GM19240 (cell line): ENCODE measurements around the gene GGA1.
A peak's percentile ranks its signal among the peaks of the same experiment; 100 is the strongest.

Experiments used
- DNase-seq: peaks from one replicate; pipeline ENCODE4 v3.0.0; 2011; ENCODE audit warnings: low spot score; ENCODE audit not compliant: insufficient read length

The GGA1 gene, protein sequence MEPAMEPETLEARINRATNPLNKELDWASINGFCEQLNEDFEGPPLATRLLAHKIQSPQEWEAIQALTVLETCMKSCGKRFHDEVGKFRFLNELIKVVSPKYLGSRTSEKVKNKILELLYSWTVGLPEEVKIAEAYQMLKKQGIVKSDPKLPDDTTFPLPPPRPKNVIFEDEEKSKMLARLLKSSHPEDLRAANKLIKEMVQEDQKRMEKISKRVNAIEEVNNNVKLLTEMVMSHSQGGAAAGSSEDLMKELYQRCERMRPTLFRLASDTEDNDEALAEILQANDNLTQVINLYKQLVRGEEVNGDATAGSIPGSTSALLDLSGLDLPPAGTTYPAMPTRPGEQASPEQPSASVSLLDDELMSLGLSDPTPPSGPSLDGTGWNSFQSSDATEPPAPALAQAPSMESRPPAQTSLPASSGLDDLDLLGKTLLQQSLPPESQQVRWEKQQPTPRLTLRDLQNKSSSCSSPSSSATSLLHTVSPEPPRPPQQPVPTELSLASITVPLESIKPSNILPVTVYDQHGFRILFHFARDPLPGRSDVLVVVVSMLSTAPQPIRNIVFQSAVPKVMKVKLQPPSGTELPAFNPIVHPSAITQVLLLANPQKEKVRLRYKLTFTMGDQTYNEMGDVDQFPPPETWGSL

DNA sequence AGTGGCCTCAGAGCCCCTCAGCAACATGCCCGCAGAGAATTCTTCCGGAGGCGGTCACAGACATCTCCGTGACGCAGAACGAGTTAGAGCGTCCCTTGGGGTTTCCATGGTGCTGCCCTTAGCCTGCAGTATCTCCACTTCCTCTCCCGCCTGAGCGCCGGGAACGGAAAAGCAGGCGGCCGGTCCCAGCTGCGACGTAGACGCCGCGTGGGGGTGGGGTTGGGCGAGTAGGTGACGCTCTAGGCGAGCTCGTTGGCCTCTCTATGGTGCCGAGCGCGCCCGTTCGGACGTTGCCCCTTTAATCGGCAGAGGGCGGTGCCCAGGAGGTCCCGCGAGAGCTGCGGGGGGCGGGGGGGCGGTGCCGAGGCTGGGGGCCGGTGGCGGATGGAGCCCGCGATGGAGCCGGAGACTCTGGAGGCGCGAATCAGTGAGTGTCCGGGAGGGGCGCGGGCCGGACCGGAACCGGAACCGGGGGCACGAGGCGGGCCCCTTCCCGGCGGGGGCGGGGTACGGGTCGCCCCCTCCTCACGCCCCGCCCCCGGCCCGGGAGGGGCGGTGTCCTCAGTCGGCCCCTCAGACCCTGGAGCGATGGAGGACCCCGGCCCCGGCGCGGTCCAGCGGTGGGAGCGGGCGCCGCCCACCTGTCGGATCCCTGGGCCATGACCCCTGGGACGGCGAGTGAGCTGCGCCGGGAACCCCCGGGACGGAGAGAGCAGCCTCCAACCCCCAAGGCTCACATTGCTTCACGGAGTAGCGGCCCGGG is at the start of gene GGA1:
Gene GGA1 (plus strand): TSS at position 358 of the 763 bp plus-strand sequence. CDS start 27 bp downstream, at position 385.
- DNase-seq: peak; percentile 78

DNA sequence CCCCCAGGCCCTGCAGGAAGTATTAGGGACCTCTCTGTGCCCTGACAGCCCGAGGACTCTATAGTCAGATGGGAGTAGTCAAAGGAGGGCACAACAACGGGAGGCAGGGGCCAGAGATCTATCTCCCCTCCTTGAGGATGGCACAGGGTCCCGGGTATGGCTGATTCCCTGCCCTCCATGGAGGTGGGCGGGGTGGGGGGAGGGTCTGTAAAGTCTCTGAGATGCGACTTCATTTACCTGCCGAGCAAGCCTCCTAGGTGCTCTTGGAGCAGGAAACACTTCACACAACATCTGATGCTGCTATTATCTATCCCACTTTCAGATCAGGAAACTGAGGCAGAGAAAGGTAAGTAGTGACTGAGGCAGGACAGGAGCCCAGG is 49.1 kb upstream of the GGA1 start:
- no peak for DNase-seq

DNA sequence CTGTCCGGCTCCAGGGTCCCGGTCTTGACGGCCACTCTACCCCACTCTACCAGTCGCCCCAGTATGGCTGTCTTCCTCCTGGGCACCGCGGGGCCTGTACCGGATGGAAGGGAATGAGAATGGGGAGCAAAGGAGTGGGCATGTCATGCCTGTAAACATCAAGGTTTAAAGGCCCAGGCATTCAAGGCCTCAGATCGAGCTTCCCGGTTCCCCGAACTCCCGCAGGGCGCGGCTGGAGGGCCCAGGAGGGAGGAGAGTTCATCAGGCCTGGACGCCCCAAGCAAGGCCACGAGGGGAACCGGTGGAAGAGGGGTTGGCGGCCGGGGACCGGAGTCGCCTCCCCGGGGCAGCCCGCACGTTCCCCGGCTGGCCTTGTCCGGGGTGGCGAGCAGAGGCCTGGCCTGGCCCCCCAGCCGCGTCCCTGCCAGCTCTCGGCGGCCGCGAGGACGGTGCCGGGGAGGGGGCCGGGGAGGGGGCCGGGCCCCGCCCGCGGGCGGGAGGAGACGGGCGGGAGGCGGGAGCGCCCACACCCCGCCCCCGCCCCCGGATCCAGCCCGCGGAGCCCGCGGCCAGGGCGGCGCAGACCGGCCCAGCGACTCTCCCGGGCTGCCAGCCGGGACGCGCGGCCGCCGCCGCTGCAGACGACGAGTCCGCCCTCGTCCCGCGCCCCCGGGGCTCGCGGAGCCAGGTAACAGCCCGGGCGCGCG is 48.6 kb upstream of the GGA1 start, which contains the start of gene CDC42EP1:
Gene CDC42EP1 (plus strand): TSS at position 580 of the 707 bp plus-strand sequence. CDS start 5,870 bp downstream, outside the sequence.
- DNase-seq: no peak

DNA sequence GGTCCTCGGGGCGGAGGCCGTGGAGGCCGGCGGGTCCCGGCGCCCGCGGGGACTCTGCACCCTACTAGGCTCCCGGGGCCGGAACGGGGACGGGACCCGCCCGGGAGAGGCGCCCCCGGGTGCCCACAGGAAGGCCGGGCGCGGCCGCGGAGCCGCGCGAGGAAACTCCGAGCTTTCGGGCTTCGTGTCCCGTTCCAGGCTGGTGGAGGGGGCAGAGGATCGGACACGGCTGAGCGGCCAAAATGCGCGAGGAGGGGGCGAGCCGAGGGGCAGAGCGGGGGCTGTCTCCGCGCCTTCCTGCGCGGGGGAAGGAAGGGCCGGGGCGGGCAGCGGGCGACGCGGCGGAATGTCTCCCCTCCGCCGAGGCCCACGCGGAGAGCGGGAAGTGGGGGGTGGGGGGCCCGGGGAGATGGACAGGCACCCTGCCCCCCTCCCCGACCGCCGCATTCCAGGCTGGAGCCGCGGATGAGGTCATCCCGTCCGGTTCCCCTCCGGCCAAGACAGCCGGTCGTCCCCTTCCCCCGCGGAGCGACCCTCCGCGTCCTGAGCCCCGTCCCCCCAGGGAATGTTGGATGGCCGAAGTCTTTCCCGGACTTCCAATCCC is 47.9 kb upstream of the GGA1 start:
- DNase-seq: no peak

DNA sequence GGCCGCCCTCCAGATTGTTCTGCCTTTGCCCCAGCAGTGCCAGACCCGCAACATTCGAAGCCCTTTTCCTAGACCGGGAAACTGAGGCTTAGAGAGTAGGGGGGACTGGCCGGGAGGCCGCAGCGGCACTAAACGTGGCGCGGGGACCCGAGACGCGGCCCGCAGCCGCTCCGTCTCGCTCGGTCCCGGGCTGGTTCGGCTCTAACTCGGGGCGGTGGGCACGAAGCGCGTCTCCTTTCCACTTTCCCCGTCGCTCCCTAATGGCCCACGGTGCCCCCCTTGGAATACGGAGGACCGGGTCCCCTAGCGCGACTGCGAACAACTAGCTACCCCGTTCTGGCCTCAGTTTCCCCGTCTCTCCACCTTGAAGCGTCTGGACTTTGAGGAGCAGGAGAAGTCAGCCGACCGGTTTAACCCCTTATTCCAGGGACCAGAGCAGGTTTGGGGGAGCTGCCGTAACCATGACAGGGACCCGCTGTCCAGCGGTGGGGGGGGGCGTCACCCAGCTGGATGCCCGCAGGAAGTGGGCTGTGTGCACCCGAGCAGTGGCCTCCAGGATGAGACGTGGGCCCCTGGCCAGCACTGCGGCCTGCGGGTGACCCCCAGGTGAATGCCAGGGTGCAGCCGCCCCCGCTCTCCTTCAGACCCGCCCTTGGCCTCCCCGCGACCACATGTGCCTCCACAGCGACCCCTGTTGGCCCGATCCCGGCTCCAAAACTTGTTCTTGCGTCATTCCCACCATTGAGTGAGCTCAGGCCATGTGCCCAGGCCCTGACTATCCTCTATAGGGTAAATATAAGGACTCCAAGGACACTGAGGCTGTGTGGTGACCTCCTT is 47.2 kb upstream of the GGA1 start:
- peak; percentile 76 for DNase-seq

DNA sequence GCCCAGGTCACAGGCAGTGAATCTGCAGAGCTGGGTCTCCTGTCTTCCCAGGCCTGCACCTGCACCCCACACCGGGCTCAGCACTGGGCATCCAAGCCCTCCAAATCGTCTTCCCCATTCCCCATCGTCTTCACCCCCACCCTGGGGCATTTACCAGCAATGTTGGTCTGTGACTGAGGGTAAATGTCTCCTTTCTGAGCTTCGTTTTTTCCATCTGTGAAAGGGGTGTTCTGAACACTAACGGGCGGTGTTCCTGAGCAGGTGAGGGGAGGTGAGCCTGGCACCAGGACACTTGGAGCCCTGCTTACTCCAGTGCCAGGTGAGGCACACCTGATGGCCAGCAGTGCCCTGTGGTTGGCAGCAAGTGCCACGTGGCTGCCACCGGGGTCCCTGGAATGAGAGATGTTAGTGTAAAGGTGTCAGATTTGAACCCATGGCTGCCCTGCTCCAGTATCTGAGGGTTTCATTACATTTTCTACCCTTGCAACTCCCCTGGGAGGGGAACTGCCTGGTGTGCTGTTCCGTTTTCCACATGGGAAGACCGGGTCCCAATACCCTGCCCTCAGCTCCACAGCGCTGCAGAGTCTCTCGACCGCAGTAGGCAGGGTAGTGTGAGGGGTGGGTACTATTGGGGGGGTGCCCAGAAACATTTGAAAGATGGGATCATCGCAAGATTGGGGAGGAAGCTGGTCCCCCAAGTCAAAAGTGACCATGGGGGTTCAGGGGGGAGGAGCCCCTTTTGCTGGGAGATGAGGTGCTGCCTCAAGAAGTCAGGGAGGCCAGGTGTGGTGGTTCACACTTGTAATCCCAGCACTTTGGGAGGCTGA is 46.4 kb upstream of the GGA1 start:
- DNase-seq: no peak

DNA sequence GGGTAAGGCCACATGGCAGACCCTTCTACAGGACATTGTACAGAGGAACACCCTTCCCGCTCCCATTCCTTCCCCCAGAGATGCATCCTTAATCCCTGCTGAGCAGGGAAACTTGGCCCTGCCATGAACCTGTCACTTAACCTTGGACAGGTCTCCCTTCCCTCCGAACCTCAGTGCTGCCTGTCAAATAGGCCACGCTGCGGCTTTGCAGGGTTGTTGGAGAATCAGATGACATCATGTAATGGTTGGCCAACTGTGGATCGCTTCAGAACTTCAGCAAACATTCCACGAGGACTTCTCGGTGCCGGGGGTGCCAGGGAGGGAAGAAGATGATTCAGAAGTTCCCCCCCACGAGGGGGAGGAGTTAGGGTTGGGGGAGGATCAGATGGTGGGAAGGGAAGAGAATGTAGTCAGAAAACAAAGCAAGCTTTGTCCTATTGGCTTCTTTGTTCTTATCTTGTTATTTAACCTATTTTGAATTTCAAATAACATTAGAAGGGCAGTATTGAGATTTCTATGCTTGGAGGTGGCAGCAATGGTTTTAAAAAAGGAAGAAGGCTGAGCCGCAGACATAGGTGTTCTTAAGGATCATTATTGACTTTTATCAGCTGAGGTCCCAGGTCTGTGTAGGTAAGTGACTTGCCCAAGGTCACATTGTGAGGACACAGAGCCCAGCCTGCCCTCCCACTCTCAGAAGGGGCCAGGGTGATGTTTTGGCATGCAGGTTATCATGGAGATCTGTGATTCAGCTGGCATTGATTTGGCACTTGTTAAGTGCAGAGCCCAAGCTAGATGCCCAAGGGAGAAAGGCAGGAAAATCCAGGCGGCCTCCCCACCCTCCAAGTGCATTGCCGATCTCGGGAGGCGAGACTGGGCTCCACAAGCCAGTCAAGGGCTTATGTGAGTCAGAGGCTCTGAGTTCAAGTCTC is 45.2 kb upstream of the GGA1 start:
- no peak for DNase-seq

DNA sequence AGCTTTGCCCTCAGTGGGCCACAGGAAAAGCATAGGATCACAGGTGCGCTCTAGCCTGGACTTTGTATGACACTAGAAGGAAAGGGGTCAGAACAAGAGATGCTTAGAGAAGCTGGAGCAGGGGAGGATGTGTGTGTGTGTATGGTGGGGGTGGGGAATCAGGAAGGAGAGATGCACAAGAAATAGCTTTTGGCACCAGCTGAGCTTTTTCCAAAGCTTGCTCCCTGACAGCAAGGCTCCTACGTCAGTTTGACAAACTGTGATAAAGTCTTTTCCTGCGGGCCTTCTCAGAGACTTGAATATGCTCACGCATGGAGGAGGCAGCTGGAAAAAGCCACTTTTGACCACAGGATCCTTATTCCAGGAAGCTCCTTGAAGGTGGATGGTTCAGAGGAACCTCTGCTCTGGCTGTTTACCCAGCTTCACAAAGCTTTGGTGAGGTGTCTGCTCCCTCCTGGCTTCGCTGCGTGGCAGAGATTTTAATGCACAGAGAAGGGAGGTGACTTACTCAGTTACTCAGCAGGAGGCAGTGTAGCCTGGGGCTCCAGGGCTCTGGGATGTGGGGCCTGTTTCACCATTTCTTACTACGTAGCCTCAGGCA is 44.4 kb upstream of the GGA1 start:
- no peak for DNase-seq

DNA sequence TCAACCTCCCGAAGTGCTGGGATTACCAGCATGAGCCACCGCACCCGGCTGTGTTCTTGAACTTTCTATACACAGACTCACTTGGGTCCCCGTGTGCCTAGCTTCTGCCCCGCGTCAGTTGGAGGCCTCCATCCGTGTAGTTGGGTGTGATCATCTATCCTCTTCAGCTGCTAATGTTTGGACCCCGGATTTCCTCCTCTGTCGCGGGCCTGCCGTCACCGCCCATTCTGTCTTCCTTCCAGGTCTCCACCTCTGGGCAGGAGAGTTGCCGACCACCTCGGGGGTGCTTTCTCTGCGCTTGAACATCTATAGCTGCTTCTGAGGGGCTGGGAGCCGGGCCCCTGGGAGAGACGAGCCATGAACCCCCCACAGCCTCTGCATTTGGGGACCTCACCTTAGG is 42.8 kb upstream of the GGA1 start:
- DNase-seq: no peak

DNA sequence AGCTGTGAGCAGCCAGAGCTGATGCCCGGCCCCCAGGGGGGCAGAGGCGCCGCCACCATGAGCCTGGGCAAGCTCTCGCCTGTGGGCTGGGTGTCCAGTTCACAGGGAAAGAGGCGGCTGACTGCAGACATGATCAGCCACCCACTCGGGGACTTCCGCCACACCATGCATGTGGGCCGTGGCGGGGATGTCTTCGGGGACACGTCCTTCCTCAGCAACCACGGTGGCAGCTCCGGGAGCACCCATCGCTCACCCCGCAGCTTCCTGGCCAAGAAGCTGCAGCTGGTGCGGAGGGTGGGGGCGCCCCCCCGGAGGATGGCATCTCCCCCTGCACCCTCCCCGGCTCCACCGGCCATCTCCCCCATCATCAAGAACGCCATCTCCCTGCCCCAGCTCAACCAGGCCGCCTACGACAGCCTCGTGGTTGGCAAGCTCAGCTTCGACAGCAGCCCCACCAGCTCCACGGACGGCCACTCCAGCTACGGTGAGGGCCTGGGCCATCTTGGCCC is 42.3 kb upstream of the GGA1 start:
- no peak for DNase-seq

DNA sequence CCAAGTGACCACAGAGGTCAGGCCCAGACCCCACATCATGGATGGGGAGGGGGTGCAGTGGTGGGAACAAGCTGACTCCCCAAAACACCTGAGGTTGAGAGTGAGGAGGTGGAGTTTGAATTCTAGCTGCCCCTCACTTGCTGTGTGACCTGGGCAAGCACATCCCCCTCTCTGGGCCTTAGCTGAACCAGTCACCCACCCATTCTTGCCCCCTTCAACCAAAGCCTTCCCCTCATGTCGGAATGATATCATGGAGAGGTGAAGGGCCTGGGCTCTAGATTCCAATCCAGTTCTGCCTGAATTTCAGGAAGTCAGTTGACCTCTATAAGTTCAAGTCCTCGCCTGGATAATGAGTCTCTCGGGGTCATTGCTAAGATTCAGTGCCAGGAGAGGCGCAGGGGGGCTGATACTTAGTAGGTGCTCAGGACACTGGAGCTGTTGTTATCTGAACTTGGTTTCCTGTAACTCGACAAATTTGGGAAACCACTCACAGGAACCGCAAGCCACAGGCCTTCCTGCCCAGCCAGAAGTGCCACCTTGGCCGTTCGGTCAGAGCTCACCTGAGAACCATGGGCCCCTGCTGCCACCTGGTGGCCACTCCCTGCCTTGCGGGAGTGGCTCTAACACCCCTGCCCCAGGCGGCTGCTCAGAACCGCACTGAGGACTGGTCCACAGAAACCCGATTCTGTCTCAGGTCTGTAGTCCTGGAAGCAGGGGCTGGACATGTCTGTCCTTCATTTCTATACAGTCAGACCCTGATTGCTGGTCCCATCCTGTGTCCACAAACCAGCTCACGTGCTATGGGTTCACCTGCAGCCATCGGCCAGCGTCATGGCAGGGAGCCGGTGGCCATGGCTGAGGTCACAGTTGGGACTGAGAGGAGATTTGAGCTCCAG is 41.5 kb upstream of the GGA1 start:
- peak; percentile 94 for DNase-seq

DNA sequence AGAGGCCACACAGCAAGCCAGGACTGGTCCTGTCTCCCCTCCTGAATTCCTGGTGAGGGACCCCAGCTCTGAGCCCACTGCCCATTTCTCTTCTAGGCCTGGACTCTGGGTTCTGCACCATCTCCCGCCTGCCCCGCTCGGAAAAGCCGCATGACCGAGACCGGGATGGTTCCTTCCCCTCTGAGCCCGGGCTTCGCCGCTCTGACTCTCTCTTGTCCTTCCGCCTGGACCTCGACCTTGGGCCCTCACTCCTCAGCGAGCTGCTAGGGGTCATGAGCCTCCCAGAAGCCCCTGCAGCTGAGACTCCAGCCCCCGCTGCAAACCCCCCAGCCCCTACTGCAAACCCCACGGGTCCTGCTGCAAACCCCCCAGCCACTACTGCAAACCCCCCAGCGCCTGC is 40.6 kb upstream of the GGA1 start:
- DNase-seq: no peak

DNA sequence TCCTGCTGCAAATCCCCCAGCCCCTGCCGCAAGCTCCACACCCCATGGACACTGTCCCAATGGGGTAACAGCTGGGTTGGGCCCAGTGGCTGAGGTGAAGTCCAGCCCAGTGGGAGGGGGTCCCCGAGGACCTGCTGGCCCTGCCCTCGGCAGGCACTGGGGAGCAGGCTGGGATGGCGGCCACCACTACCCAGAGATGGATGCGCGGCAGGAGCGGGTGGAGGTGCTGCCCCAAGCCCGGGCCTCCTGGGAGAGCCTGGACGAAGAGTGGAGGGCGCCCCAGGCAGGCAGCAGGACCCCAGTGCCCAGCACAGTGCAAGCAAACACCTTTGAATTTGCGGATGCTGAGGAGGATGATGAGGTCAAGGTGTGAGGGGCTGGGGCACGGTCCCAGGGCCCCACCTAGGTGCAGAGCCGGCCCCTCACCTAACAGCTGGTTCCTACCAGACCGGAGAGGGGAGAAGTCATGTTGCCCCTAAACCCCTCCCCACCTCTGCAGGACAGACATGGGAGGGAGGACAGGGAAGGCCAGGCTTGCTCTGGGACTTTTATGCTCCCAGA is 40.1 kb upstream of the GGA1 start:
- DNase-seq: no peak

DNA sequence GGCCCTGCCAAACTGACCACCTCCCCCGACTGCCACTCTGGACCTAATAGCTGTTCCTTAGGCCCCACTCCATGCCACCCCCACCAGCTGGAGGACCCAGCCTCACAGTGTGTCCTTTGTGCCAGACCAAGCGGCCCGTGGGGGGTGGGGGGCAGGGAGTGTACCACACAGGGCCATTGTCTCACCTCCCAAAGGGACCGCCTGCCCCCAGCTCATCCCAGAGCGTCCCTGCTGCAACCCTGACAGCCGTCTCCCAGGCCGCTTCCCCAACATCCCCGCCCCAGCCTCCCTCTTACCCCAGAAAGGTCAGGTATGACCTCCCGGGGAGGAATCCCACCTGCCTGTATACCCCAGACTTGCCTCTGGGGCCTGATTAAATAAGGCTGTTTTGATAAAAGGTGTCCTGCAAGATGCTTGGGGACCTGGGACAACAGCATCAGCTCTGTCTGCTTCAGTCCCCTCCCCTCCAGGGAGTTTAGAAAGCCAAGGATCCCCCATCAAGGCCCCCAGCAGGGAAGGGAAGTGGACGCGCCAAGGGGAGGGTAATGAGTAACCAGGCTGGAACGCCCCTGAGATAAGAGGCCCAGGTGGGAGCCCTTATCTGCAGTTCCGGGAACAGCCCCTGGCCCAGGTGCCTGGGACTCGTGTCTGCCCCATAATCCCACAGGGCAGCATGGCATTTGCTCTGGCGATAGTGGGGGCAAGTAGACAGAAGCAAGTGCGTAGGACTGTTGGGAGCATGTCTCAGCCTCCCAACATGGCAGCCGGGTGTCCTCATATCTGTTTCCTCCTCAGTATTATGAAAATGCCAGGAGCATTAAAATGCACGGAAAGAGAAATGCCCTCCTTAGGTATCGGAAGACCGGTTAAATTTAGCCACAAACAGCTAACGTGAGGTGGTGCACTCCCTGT is 39.4 kb upstream of the GGA1 start:
- DNase-seq: no peak
